ENCODE data around the gene CEACAM20.
A peak's percentile ranks its signal among the peaks of the same experiment; 100 is the strongest.
"Not testable (repeated sequence)": the region's sequence is repeated elsewhere in the genome, so short reads cannot be mapped to it uniquely, and the experiment has no call there.

CEACAM20 gene

DNA sequence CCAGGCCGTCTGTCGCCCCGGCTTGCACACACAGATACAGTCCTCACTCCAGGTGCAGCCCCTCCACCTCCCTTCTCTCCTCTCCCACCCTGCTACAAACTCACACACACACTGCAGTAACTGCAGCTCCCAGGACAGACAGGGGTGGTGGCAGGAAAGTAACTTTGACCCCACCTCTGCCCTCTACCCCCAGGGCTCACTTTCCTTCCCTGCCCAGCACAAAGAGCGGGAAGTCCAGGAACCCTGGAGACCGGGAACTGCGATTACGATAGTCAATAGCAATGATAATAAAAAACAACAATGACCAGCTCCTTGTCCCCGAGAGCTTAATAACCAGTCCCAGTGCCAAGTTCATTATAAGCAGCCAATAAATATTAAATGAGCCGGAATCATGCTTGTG is at the start of gene CEACAM20:
TSS of gene CEACAM20 (minus strand) at position 140 of the 400 bp plus-strand sequence. CDS start 166 bp downstream, outside the sequence.
- no peak for DNase-seq (ENCODE audit: low read depth)

DNA sequence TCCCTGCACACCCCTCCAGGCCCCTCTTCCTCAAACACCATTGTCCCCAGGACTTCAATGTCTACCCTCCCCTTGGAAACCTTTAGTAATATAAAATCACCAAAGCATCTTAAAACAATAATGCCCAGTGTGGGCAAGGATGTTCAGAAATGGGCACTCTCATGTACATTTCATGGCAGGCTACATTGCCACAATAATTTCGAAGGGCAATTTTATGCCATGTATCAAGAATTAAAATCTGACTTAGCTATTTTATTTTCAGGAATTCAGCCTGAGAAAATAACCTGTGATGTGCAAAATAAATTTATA is 48.0 kb upstream of the CEACAM20 start:
- no peak for DNase-seq (ENCODE audit: low read depth)

DNA sequence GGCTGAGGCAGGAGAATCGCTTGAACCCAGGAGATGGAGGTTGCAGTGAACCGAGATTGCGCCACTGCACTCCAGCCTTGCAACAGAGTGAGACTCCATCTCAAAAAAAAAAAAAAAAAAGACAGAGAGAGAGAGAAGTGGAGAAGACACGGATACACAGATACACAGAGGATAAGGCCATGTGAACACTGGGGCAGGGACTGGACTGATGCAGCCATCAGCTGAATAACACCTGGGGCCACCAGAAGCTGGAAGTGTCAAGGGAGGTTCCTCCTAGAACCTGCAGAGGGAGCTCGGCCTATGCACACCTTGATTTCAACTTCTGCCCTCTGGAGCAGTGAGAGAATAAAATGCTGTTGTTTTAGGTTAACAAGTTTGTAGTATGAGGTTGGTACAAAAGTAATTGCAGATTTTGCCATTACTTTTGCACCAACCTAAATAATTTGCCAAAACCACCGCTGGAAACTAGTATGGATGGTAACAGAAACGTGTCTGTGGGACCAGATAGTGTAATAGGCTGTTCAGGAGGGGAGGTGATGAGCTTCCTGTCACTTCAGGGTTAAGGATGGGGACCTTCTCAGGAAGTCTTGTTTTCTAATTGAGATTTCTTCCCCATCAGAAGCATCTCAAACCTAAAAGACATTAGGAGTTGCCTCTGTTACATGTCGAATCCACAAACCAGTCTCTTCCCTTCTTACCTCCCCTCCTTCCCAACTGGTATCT is 47.5 kb upstream of the CEACAM20 start:
- DNase-seq (ENCODE audit: low read depth) = no peak

DNA sequence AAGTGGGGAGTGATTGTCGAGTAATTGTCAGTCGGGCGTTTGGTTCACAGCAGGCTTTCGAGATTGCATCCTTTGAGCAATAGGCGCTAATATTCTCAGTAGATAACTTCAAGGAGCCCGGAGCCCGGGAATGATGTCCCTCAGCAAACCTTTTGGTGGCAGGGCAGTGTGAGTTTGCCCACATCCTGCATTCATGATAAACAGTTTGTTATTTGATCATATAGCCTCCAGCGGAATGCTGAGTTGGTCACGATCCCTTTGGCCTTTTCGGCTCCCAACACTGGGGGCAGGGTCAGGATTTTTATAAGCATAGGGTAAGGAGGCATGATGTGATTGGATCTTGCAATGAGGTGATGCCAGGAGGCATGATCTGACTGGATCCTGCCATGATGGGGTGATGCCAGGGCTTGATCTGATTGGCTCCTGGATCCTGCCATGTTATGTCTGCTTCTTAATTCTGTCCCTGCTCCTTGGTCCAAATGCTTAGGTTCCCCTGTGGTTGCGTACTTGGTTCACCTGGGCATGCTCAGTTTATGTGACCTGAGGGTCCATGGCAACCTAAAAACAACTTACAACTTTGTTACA is 45.7 kb upstream of the CEACAM20 start:
- DNase-seq (ENCODE audit: low read depth) = no peak

DNA sequence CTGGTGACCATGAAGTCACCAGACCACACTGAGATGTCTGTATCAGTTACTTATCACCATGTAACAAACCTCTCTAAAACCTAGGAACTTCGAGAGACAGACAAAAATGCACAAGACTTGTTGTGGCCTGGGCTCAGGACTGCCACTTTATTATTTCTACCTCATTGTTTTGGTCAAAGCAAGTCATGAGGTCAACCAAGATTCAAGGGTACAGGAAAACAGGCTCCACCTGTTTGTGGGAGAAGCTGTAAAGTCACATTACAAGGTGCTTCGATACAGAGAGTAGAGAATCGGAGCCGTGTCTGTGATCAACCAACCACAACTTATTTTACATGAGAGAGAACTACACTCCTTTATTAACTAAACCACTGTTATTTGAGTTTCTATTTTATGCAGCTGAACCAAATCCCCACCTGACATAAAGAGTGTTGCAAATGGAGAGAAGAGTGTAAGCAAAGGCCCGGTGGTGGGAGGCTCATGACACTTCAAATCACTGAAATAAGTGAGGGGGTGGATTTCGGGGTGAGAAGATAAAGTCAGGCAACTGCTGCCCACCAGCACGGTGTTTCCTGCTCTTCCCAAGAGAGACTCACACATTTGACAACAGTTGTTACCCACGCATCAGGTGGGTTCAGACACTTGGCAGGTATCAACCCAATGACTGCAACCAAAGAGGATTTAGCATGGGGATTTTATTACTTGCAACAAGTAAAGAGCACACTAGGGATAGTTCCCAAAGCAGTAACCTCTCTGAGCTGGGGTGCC is 44.9 kb upstream of the CEACAM20 start:
- no peak for DNase-seq (ENCODE audit: low read depth)

DNA sequence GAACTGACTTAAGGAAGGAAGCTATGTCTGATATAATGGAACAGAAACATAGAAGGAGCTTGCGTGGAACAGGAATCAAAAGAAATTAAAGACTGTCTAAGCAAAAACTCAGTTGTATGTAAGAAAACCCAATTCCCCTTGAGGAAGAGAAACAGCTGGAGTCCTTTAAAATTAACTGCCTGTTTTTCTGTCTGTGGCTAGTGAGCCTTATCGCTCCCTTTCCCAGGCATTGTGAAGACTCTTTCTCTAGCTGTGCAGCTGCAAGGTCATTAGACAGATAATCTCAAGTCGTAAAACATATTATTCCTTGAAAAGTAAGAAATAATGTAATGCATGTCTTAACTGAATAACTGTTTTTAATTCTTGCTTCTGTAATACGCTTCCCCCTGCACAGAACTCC is 44.2 kb upstream of the CEACAM20 start:
- DNase-seq (ENCODE audit: low read depth) = no peak

DNA sequence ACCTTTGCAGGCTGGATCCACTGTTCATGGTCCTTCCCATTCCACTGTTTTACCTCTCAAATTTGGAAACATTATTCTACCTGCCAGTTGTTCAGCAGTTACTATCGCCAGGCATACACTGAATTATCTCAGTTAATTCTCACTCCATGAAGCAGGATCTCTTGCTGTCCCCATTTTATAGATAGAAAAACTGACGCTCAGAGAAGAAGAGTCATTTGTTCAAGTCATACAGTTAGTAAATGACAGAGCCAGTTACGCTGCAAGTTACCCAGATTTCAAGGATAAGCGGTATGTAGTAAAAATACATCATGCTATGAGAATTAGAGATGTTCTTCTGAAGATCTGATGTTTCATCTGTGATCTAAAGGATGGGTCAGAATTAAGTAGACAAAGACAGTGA is 43.7 kb upstream of the CEACAM20 start:
- no peak for DNase-seq (ENCODE audit: low read depth)

DNA sequence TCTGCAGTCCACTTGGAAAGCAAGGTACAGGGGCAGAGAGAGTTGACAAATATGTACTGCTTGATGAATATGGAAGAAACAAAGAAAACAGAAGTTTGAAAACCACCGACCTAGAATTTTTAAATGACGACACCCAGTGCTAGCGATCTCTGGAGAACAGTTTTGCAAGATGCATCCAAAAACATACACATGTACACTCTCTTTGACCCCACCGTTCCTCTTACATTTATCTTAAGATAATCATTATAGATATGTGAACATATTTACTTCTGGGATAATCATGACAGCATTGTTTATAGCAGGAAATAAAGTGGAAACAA is 43.1 kb upstream of the CEACAM20 start:
- no peak for DNase-seq (ENCODE audit: low read depth)

DNA sequence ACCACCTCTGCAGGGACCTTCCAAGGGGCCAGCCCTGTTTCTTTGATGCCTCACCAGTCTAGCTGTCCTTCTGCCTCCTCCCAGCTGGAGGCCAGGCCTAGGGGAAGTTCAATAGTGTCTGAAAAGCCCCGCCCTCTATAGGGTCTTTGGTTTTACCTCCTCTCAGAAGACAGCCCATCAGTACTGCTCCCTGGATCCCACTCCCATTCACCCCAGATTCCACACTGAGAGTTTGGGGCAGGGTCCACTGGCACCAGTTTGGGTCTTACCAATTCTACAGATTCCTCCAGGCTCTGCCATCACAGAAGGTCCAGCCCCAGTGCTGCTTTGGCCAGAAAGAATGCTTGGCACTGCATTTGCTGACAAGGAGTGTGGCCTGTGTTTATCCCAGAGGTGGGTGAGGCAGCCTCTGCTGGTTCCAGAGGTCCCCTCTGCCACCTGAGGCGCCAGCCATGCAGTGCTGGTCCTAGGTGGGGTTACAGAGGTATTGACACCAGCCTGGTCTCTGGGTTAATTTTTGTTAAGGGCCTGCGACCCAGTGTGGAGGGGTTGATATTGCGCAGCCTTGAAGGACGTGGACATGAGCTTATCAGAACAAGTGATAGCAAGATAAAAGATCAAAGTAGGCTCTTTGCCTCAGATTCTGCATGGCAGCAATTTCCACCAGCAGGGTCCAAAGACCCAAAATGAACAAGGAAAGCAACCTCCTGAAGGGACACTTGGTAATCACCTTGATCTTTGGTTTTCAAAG is 42.5 kb upstream of the CEACAM20 start:
- no peak for DNase-seq (ENCODE audit: low read depth)

DNA sequence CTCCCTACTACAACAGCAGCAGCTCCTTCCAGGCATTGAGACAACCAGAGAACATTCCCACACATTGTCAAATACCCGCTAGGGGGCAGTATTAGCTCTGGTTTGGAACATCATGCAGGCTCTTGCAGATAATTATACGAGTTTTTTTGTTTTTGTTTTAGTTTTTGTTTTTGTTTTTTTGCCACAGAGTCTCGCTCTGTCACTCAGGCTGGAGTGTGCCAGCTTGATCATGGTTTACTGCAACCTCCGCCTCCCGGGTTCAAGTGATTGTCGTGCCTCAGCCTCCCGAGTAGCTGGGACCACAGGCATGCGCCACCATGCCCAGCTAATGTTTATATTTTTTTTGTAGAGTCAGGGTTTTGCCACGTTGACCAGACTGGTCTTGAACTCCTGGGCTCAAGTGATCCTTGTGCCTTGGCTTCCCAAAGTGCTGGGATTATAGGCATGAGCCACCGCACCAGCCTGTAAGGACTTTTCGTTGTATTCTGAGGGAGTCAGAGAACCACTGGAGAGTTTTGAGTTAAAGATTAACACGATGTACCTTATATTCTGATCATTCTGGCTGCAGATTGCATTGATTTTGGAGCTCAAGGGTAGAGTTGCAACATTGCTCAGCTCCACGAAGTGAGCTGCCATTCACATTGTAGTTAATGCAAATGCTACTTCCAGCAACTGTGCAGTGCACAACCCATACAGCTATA is 41.7 kb upstream of the CEACAM20 start:
- peak; percentile 23 for DNase-seq (ENCODE audit: low read depth)

DNA sequence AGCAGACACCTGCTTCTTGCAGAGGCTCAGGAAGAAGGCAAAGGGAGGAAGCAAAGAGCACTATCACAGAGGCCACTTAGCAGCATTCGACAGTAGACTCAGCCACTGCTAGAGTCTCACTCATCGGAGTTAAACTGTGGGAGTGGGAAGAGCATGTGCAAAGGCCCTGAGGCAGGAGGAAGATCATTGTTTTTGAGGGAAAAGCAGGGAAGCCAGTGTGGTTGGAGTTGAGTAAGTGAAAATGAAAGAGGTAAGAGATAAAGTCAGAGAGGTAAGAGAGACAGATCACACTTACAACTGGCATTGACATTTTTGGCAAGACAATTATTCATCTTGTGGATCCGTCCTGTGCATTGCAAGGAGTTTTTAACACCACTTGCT is 41.1 kb upstream of the CEACAM20 start:
- no peak for DNase-seq (ENCODE audit: low read depth)

DNA sequence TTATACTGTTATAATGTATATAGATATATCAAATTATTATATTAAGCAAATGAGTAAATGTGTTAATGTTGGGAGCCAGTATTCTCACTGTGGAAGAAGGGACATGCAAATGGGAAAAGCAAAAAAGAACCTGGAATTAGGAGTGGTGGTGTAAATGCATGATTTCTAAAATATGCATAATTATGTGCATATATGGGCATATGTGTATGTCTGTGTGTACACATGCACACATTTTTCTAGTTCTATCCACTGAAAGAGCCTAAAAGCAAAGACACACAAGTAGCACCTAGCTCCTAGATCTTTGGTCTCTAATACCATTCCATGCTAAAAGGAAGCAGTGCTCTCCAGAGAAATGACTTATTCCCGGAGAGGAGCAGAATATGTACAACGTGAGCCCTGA is 38.3 kb upstream of the CEACAM20 start:
- DNase-seq (ENCODE audit: low read depth) = no peak

DNA sequence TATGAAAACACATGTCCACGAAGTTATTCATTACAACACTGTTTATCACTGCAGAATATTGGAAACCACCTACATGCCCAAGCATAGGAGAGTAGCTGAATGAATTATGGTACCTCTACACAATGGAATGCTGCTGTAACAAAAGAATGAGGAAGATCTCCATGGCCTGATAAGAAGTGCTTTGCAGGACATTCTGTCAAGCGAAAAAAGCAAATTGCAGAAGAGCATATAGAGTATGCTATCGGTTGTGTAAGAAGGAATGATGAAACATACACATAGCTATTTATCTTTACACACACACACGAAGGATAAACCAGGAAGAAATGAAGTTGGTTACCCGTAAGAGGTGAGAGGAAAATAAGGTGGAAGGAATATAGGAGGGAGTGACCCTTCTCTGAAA is 37.5 kb upstream of the CEACAM20 start:
- no peak for DNase-seq (ENCODE audit: low read depth)

DNA sequence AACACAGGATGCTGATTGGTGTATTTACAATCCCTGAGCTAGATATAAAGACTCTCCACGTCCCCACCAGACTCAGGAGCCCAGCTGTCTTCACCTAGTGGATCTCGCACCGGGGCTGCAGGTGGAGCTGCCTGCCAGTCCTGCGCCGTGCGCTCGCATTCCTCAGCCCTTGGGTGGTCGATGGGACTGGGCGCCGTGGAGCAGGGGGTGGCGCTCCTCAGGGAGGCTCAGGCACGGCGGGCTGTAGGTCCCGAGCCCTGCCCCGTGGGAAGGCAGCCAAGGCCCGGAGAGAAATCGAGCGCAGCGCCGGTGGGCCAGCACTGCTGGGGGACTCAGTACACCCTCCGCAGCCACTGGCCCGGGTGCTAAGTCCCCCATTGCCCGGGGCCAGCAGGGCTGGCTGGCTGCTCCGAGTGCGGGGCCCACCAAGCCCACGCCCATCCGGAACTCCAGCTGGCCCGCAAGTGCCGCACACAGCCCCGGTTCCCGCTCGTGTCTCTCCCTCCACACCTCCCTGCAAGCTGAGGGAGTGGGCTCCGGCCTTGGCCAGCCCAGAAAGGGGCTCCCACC is 33.7 kb upstream of the CEACAM20 start:
- DNase-seq (ENCODE audit: low read depth) = not testable (repeated sequence)

DNA sequence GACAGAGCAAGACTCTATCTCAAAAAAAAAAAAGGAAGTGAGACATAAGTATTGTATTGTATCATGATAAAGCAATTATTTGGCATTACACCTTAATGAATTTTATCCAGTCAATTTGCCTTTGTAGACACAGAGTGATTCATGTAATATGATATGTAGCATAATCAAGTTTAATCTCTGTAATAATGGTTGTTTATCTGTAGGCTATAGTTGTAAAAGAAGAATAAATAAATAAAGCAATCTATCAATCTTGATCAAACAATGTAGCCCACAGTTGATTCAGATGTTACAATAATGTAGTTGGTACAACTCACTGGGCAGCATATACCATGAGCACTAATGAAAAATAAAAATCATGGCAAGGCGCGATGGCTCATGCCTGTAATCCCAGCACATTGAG is 28.5 kb upstream of the CEACAM20 start:
- no peak for DNase-seq (ENCODE audit: low read depth)

DNA sequence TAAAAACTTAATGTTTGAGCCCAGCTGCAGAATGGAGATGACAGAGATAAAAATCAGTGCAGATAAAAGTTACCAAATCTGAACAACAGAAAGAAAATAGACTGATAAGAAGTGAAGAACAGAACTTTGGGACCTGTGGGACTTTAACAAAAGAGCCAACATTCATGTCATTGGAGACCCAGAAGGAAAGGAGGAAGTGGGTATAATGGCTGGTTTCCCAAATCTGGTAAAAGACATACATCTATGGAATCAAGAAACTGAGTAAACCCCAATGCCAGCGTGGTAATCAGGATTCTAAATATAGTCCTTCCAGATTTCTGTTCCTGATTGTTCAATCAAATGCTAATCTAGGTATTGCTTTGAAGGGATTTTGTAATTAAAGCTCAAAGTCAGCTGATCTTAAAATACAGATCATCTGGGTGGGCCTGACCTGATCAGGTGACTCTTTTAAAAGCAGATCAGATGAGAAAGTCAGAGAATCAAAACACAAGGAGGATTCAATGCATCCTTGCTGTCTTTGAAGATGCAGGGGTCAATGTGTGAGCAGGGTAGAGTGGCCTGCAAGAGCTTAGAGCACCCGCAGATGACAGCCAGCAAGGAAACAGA is 25.3 kb upstream of the CEACAM20 start:
- no peak for DNase-seq (ENCODE audit: low read depth)

DNA sequence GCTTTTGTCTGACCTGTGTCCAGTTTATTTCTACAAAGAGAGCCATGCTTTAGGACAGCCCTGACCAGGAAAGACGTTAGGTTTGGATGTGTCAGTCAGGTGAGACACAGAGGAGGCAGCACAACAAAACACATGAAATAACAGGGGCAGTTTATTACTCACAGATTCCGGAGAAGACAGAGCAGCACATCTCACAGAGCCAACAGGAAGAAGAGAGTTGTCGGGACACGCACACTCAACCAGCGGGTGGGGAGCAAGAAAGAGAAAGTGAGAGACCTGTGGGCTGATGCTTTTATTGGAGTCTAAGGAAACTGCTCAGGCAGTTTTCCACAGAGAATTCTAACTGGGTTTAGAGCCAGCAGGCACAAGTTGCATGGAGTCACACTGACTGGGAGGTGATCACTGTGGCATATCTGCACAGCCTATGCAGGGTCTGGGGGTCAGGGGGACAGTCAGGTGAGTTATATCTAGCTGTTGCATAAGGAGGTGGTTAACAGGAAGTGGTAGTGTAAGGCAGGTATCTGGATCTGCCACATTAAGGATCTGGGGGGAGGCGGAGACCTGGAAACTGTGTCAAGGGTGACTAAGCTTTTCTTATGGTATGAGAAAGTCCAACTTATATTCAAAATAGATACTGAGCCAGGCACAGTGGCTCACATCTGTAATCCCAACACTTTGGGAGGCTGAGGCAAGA is 24.1 kb upstream of the CEACAM20 start:
- DNase-seq (ENCODE audit: low read depth) = no peak

DNA sequence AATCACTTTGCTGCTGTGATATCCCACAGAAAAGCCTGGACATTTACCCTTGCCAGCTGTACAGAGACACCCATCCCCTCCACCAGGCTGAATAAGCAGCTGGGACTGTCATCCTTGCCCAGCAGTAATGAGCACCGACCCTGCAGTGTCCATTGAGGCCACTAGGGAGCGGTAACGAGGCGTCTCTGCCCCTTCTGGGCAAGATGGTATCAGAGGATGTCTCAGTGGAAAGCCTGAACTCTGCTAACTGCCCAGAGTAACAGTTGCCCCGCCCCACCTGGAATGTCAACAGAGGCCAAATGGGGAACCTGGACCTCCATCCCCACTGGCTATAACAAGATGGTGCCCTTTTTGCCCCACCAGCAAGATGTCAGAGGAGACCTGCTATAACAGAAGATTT is 22.8 kb upstream of the CEACAM20 start:
- no peak for DNase-seq (ENCODE audit: low read depth)

DNA sequence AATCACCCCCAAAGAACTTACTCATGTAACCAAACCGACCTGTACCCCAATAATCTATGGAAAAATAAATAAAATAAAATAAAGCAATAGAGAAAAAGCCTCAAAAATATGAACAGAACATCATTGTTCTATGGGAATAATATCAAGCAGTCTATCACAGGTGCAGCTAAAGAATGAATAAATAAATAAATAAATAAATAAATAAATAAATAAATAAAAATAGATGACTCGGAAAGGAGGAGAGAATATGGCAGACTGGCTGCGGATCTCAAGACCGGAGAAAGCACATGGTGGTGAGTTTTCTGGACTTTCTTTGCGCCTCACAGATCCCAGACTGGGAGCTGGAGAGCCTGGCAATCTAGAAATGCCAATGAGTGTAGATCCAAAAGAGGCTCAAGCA is 22.4 kb upstream of the CEACAM20 start:
- no peak for DNase-seq (ENCODE audit: low read depth)

DNA sequence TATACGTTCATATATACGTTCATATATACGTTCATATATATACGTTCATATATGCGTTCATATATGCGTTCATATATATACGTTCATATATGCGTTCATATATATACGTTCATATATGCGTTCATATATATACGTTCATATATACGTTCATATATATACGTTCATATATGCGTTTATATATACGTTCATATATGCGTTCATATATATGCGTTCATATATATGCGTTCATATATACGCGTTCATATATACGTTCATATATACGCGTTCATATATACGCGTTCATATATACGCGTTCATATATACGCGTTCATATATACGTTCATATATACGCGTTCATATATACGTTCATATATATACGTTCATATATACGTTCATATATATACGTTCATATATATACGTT is 21.5 kb upstream of the CEACAM20 start:
- DNase-seq (ENCODE audit: low read depth) = not testable (repeated sequence)

DNA sequence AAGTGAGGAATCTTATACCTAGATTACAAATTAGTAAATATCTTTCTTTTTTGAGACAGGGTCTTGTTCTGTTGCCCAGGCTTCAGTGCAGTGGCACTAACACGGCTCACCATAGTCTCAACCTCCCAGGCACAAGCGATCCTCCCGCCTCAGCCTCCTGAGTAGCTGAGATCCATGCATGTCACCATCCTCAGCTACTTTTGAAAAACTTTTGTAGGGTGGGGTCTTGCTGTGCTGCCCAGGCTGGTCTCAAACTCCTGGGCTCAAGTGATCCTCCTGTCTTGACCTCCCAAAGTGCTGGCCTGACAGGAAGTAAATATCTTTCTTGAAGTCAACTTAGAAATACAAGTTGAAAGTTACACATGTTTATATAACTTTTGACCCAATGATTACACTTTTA is 20.0 kb upstream of the CEACAM20 start:
- DNase-seq (ENCODE audit: low read depth) = no peak

Data from stimulated activated CD8-positive, alpha-beta memory T cell treated with anti-CD3 and anti-CD28 coated beads, Interleukin-15, amount 100 ng/mL, for 1 hour (primary cell).